ENCODE data around the gene SPATA12.

Gene SPATA12

DNA sequence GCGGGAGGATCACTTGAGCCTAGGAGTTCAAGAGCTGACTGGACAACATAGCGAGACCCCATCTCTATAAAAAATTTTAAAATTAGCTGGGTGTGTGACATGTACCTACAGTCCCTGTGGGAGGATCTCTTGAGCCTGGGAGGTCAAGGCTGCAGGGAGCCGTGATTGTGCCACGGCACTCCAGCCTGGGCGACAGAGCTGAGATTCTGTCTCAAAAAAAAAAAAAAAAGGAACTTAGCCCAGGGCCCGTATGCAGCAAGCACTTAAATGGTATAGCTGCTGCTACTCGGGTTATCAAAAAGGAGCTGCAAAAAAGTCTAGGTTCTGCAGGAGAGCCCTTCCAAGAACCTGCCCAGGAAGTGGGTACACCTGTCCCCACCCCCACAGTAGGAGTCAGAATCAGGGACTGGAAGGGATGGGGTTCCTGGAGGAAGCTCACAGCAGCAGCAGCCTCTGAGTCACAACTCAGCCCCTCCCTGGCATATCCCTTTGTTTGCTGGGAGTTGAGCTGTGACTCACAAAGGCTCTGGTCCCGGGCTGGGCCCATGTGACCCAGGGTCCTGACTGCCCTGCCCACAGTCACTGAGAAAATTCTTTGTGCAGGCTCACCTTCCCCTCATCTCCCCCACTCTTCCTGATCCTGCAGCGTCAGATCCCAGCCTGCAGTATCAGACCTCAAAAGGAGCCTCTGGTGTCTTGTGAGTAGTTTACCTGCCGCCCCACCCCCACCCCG lies at the start of gene SPATA12:
SPATA12 (plus strand) TSS at position 576 of the 733 bp plus-strand sequence. CDS start 13,031 bp downstream, outside the sequence.
- DNase-seq (ENCODE audit: low spot score): no peak

GRCh38 chr3:57011022-57011421 lies 49.4 kb upstream of the SPATA12 start:
- DNase-seq (ENCODE audit: low spot score): no peak

DNA sequence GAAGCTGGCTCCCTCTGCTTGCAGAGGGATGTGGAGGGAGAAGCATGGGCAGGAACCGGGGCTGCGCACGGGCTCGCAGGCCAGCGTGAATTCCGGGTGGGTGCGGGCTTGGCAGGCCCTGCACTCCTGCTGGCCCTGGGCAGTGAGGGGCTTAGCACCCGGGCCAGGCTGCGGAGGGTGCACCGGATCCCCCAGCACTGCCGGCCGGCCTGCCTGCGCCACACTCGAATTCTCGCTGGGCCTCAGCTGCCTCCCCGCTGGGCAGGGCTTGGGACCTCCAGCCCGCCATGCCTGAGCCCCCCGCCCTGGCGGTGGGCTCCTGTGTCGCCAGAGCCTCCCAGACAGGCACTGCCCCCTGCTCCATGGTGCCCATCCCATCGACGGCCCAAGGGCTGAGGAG lies 47.6 kb upstream of the SPATA12 start:
- no peak for DNase-seq (ENCODE audit: low spot score)

GRCh38 chr3:57015350-57015729 lies 45.1 kb upstream of the SPATA12 start:
- DNase-seq (ENCODE audit: low spot score): no peak

- DNase-seq (ENCODE audit: low spot score): no peak
Observed at GRCh38 chr3:57015912-57016311, 44.6 kb upstream of the SPATA12 start.

GRCh38 chr3:57017459-57017845 lies 43.0 kb upstream of the SPATA12 start:
- DNase-seq (ENCODE audit: low spot score): no peak

DNA sequence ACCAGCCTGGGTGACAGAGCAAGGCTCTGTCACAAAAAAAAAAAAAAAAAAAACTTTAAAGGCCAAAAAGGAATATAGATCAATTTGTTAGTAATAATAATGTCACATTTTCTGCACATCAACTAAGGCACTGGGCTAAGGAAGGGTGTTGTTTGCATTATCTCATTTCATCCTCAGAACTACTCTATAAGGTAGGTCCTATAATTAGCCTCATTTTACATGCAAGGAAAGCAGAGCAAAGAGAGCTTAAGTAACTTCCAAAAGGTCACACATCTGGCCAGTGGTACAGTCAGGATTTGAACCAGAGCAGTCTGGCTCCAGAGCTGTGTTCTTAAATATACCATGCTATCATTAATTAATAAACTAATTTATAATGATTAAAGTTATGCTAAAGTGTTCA lies 42.2 kb upstream of the SPATA12 start:
- DNase-seq (ENCODE audit: low spot score): no peak

DNA sequence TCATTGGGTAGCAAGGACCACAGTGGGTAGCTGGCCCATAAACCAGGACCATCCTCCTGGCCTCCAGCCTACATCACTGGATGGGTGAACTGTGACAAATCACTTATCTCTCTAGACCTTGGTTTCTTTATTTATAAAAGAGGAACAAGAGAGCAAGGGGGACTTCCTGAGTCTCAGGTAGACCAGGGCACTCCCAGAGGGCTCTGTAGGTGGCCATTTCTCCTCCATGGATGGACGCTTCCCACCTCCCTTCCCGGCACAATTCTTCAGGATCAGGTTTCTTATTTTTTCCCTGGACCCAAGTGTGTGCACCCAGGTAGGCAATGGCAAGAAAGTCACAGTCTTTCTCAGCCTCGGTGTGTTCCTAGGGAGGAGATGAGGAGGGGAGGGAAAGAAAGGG lies 41.4 kb upstream of the SPATA12 start:
- no peak for DNase-seq (ENCODE audit: low spot score)

GRCh38 chr3:57025237-57025636 lies 35.2 kb upstream of the SPATA12 start:
- no peak for DNase-seq (ENCODE audit: low spot score)

GRCh38 chr3:57026944-57027343 lies 33.5 kb upstream of the SPATA12 start:
- DNase-seq (ENCODE audit: low spot score): no peak

DNA sequence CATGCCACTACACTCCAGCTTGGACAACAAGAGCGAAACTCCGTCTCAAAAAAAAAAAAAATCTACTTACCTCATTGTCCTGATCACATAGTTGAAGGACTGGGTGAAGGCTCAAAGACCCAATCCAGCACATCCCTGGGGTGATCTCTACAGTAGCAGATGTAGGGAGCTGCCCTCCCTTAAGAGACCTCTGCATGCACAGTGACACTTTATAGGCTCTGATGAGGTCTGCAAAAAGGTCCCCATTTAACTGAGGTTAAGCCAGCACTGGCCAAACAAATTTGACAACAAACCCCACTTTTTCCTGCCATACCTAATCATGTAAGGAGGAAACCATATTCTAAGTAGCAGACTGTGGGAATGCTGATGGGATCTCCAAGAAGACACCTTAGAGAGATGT lies 31.1 kb upstream of the SPATA12 start:
- no peak for DNase-seq (ENCODE audit: low spot score)

DNA sequence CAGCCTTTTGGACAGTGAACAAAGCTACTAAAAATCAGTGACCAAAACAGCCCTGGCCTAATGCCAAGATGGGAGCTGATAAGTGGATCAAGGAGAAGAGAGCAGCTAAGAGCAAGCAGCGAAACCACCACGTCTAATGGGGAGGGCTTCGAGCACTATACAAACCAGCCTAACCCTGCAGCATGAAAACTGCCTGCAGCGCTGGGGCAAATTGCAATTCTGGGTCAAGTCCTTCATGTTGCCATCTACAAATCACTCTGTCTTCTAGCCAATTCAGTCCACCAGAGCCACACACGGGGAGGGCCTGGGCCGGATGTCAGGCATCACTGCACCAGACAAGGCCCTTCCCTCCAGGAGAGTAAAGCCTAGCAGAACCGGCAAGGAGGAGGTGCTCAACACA lies 30.5 kb upstream of the SPATA12 start:
- DNase-seq (ENCODE audit: low spot score): no peak

DNA sequence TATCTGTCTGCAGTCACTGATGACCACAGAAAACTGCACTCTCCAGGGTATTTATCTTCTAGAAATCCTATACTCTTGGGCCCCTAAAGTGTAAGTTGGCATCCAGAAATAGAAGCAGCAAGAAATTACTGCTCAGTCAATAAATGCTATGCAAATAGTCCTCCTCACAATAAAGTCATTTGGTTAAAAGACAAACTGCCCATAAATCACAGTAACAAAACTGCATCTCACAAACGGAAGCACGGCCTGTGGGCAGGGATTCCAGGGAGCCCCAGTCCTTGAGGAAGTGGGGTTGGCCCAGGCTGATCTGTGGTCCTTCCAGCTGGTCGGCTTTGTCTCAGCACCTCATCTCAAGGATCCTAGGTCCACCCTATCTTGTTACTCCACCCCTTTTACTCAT lies 29.7 kb upstream of the SPATA12 start:
- no peak for DNase-seq (ENCODE audit: low spot score)

- DNase-seq (ENCODE audit: low spot score): no peak
Observed at GRCh38 chr3:57031631-57032541, 28.6 kb upstream of the SPATA12 start.

DNA sequence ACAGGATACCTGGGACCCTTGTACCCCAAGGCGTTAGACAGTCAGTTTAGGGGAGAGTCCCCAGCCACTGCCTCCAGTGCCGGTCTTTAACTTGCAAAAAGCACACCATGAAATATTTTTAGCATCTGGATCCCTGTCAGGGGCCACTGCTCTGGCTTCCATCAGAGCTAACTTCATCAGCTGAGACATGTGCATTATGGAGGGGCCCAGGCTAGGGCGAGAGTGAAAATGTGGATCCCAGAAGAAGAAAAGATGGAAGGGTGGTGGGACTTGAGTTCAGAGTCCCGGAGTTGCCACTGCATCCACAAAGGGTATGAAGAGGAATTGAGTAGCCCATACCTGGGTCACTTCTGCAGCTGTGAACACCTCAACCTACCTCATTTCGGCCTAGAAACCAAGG lies 23.5 kb upstream of the SPATA12 start:
- DNase-seq (ENCODE audit: low spot score): no peak

DNA sequence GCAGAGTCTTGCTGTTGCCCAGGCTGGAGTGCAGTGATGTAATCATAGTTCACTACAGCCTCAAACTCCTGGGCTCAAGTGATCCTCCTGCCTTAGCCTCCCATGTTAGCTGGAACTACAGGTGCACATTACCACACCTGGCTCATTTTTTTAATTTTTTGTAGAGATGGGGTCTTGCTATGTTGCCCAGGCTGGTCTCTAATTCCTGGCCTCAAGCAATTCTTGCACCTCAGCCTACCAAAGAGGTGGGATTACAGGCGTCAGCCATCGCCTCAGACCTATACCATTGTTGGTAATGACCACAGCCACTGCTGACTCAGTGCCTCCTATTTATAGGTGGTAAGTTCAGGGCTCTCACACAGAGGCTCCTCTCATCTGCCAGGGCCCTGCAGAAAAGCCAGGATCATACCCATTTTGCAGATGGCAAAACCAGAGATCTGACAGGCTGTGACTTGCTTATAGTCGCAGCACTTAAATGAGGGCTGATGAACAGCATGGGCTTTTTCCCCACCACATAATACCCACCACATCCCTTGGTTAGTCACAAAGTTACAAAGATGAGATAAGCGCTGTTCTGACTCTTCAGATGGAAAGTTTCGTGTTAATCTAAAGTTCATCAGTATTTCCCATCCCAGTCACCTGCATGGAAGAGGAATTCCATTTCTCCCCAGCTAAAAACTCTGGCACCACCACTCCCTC lies 21.8 kb upstream of the SPATA12 start:
- DNase-seq (ENCODE audit: low spot score): no peak

DNA sequence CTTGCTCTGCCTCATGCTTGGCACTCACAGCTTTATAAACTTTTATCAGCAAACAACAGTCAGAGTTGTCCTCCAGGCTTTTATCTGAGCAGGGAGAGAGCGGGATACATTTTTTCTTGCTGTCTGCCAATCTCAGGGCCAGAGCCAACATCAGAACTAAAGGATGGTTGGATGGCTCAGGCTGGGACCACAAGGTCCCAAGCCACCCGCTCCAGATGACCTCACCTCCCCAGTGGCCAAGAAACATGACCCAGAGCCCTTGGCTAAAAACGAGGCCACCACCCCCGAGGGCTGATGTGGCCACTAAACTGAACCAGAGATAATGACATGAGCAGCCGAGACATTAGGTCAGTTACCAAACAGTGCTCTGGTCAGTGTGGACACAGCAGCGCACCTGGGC lies 18.8 kb upstream of the SPATA12 start:
- DNase-seq (ENCODE audit: low spot score): no peak

DNA sequence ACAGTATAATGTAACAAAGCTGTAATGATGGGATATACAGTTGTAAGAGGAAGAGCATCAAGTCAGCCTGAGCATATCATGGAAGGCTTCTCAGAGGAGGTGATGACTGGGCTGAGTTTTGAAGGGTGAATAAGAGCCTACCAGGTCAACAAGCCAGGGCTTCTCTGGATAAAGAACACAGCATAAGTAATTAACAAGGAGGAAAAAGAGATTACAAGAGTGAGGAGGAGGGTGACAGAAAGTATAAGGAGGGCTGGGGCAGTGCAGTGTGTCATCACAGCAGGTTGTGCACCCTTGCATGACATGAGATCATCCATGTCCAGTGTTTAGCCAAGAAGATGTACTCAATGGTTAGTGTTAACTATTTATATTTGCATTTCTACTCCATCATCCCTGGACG lies 16.9 kb upstream of the SPATA12 start:
- DNase-seq (ENCODE audit: low spot score): no peak

DNA sequence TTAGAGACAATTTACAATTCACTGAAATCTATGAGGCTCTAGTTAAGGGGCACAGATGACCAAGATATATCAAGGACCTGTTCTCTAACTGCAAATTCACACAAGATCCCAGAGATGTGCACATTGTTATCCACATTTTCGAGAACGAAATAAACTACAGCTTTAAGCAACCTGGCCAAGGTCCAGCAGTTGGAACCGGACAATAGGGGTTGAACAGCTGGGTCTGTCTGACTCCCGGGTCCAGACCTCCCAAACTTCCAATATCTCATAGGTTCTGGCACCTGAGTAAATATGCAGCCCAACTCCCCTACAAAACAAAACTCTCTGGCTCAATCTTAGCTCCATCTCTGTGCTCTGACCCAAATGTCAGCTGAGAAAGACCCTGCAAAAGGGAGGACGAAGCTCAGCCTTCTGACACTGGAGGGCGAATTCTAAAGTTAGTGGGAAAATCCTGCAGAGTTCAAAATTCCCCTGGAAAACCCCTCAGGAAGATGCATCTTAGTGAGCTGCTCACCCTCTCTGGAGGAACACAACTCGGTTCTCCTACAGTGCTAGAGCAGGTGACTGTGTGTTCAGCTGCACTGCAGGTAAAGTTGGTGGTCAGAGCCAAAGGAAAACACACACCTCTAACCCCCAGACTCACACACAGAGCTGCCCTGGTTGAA lies 14.2 kb upstream of the SPATA12 start:
- no peak for DNase-seq (ENCODE audit: low spot score)

DNA sequence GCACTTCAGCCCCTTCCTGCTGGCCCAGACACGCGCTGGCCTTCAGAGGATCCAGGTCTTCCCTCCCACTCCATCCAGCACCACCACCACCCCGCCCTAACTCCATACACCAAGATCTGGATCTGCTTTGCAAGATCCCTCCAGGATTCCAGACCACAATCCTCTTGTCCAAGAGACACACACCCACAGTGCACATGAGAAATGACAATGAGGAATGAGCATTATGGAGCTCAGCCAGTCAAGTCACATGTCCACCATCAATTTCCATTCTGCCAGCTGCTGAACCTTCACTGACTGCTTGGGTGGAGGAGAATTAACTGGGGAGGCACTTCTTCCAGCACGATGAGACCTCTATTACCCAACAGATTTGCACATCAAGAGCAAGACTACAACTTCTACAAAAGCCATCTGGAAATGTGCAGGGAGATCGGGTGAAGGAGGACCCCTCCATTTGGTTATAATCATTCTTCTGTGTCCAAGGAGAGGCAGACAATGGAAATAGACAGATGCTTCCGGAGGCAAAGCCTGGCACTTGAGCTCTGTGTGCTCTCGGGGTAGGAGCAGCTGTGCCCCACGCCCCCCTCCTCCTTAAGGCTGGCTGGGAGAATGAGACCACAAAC lies 12.3 kb upstream of the SPATA12 start:
- no peak for DNase-seq (ENCODE audit: low spot score)

DNA sequence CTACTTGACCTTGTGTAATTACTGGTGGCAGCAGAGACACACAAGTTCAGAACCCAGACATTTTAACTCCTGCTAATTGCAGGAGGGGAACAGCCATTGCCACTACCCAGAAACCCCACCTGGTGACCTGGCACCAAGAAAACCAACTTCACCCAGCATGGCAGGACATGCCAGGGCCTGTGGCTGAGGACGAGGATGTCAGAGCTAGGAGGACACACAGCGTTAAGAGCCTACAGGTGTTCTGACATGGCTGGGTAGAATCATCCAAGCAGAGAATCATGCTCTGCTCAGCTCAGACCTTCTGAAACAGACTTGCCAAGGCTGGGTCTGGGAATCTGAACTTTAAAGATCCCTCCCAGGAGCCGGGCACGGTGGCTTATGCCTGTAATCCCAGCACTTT lies 11.7 kb upstream of the SPATA12 start:
- no peak for DNase-seq (ENCODE audit: low spot score)

GRCh38 chr3:57052662-57053061 lies 7.8 kb upstream of the SPATA12 start:
- no peak for DNase-seq (ENCODE audit: low spot score)

All from CD4-positive, alpha-beta T cell treated with Interleukin-15 for 4 hours (primary cell).